CD14-positive monocyte (primary cell): ENCODE data around the gene PPP1CB. TPM values are rescaled to one million over a fixed set of nuclear protein-coding genes. Genes with fewer than 3 reads are reported as not detected.

Source experiments
- DNase-seq, 3 donors: peaks; one replicate each; pipeline ENCODE4 v3.0.0-alpha.2; 2011 to 2022
- H2AFZ ChIP-seq: 2 replicates; pipeline ENCODE4 v1.6.0; 2012; ENCODE audit warnings: mild to moderate bottlenecking, low read depth, low read length, inconsistent platforms; ENCODE audit not compliant: insufficient read depth, poor library complexity, severe bottlenecking
- H3K27ac ChIP-seq, 2 donors: 1 replicate in 1 of 2; 2 replicates in 1 of 2; pipeline ENCODE4 v1.5.1; 2012 to 2013; ENCODE audit warnings: low read length in 2 of 2, control low read depth in 1 of 2, inconsistent platforms in 1 of 2, low read depth in 1 of 2, mild to moderate bottlenecking in 1 of 2
- H3K27me3 ChIP-seq, 2 donors: one replicate each; pipeline versions ENCODE4 v1.6.0 to v1.6.1; 2011 to 2013; ENCODE audit warnings: low read length in 2 of 2; ENCODE audit not compliant: control insufficient read depth in 2 of 2, insufficient read depth in 2 of 2
- H3K36me3 ChIP-seq, 2 donors: replicated peaks in 1 of 2; 1 replicate in 1 of 2; 2 replicates in 1 of 2; pipeline versions ENCODE4 v1.5.1 to v1.6.1; 2012 to 2013; ENCODE audit warnings: low read length in 2 of 2, control low read depth in 1 of 2, inconsistent platforms in 1 of 2, mild to moderate bottlenecking in 1 of 2; ENCODE audit not compliant: insufficient read depth in 2 of 2, control insufficient read depth in 1 of 2
- H3K4me1 ChIP-seq, 2 donors: 1 replicate in 1 of 2; 2 replicates in 1 of 2; pipeline versions ENCODE4 v1.5.1 to v1.6.1; 2012 to 2013; ENCODE audit warnings: low read length in 2 of 2, control low read depth in 1 of 2, inconsistent platforms in 1 of 2, mild to moderate bottlenecking in 1 of 2, moderate library complexity in 1 of 2; ENCODE audit not compliant: insufficient read depth in 2 of 2, control insufficient read depth in 1 of 2
- H3K4me2 ChIP-seq: replicated peaks from 2 replicates; pipeline ENCODE3; 2012; ENCODE audit warnings: low read length, moderate library complexity, mild to moderate bottlenecking; ENCODE audit not compliant: poor library complexity, severe bottlenecking; ENCODE audit errors: extremely low read depth
- H3K4me3 ChIP-seq, 3 experiments: fragments of 200-600 bp in 1 of 3; sonication (generic) in 1 of 3; replicated peaks in 1 of 3; 1 replicate in 2 of 3; 2 replicates in 1 of 3; pipeline ENCODE4 v1.5.1; 2011 to 2013; ENCODE audit warnings: low read length in 3 of 3, mild to moderate bottlenecking in 3 of 3, control low read depth in 2 of 3, low read depth in 2 of 3, inconsistent platforms in 1 of 3, moderate library complexity in 1 of 3
- H3K79me2 ChIP-seq: 2 replicates; pipeline ENCODE4 v1.6.0; 2012; ENCODE audit warnings: mild to moderate bottlenecking, control low read depth, inconsistent platforms, low read length, moderate library complexity; ENCODE audit not compliant: insufficient read depth
- H3K9ac ChIP-seq: 2 replicates; pipeline ENCODE4 v1.6.0; 2017; ENCODE audit warnings: low read length, mild to moderate bottlenecking; ENCODE audit not compliant: insufficient read depth, poor library complexity, severe bottlenecking
- H3K9me3 ChIP-seq, 2 donors: replicated peaks in 1 of 2; 1 replicate in 1 of 2; 2 replicates in 1 of 2; pipeline versions ENCODE4 v1.5.1 to v1.6.1; 2012 to 2013; ENCODE audit warnings: low read length in 2 of 2, control low read depth in 1 of 2; ENCODE audit not compliant: control insufficient read depth in 1 of 2, insufficient read depth in 1 of 2
- H4K20me1 ChIP-seq: 2 replicates; pipeline ENCODE4 v1.6.0; 2012; ENCODE audit warnings: mild to moderate bottlenecking, low read length, control low read depth, moderate library complexity; ENCODE audit not compliant: insufficient read depth
- H3K27ac Mint-ChIP-seq, 7 donors: one replicate each; pipeline ENCODE4 v1.8.0; 2020; ENCODE audit warnings: mild to moderate bottlenecking in 7 of 7, mixed read lengths in 7 of 7, moderate library complexity in 6 of 7, inconsistent platforms in 2 of 7
- H3K27me3 Mint-ChIP-seq, 3 donors: one replicate each; pipeline ENCODE4 v1.8.0; 2021 to 2022; ENCODE audit warnings: low read depth in 3 of 3, mild to moderate bottlenecking in 3 of 3, mixed read lengths in 3 of 3, moderate library complexity in 3 of 3, inconsistent platforms in 1 of 3
- H3K36me3 Mint-ChIP-seq, 2 donors: one replicate each; pipeline ENCODE4 v1.8.0; 2020; ENCODE audit warnings: mixed read lengths in 2 of 2, inconsistent platforms in 1 of 2, mild to moderate bottlenecking in 1 of 2
- H3K4me1 Mint-ChIP-seq: one replicate; pipeline ENCODE4 v1.8.0; 2020; ENCODE audit warnings: mild to moderate bottlenecking, mixed read lengths
- H3K4me3 Mint-ChIP-seq, 2 donors: one replicate each; pipeline ENCODE4 v1.8.0; 2020; ENCODE audit warnings: mild to moderate bottlenecking in 2 of 2, mixed read lengths in 2 of 2, moderate library complexity in 1 of 2
- H3K9me3 Mint-ChIP-seq, 7 donors: one replicate each; pipeline ENCODE4 v1.8.0; 2020 to 2022; ENCODE audit warnings: mixed read lengths in 7 of 7, mild to moderate bottlenecking in 6 of 7, moderate library complexity in 6 of 7, inconsistent platforms in 2 of 7
- CTCF ChIP-seq: fragments of 200-600 bp; IDR thresholded peaks from one replicate; pipeline ENCODE4 v1.8.0; 2022; ENCODE audit warnings: antibody characterized with exemption, mild to moderate bottlenecking
- WGBS: methylation state at CpG from one replicate; pipeline ENCODE4 v1.1.5; 2013; ENCODE audit warnings: missing lambda C conversion rate; ENCODE audit not compliant: insufficient coverage; 5-methylcytosine and 5-hydroxymethylcytosine counted together
- intact Hi-C, 2 donors: fragments of 100-400 bp; cut with micrococcal nuclease; formaldehyde crosslinking; loops; one replicate each; pipeline versions ENCODE4 v1.15.0 to v1.15.1; 2023
- polyA plus RNA-seq, 3 donors: library from polyadenylated mRNA; depleted of rRNA in 1 of 3; unstranded in 2 of 3; stranded (reverse) in 1 of 3; fragments of 300-500 nt in 2 of 3; fragments of >200 nt in 1 of 3; fragmentation: Illumina TruSeq in 2 of 3; gene quantifications; 1 replicate in 2 of 3; 2 replicates in 1 of 3; pipeline ENCODE4 v1.2.3, GENCODE V29; 2012 to 2021

The PPP1CB gene
- polyA plus RNA-seq, 3 donors: 25.3 to 142 (median 69.4) TPM

GRCh38 chr2:28713577-28714298 lies 37.9 kb upstream of the PPP1CB start:
- no peak for TF ChIP-seq CTCF
- peak overlapping the region in 1 of 2 donors; percentile 12 for H3K4me3 Mint-ChIP-seq
- peaks cover 0 to 7% (median 0%) of the 10 kb centered on the region in 7 donors for H3K9me3 Mint-ChIP-seq
- no peaks in the 10 kb centered on the region for H3K79me2 ChIP-seq
- no peak overlapping the region for H3K9ac ChIP-seq
- H2AFZ ChIP-seq: no peak overlapping the region
- peak overlapping the region; percentile 63 to 83 for H3K27ac ChIP-seq
- H4K20me1 ChIP-seq: no peaks in the 10 kb centered on the region
- peaks cover 0 to 3% (median 1%) of the 10 kb centered on the region in 3 donors for H3K27me3 Mint-ChIP-seq
- intact Hi-C loops: no loop called here
- no peaks in the 10 kb centered on the region for H3K9me3 ChIP-seq
- whole genome bisulfite sequencing: no CpG with 5 or more reads among the region's 8 CpGs
- H3K36me3 ChIP-seq: no peaks in the 10 kb centered on the region
- peaks cover 52% of the 10 kb centered on the region for H3K4me1 Mint-ChIP-seq
- H3K4me2 ChIP-seq: no peak overlapping the region
- H3K36me3 Mint-ChIP-seq: peaks cover 0 to 2% of the 10 kb centered on the region in 2 donors
- no peaks in the 10 kb centered on the region for H3K27me3 ChIP-seq
- H3K27ac Mint-ChIP-seq: peak overlapping the region; percentile 90 to 100 (median 96)
- no peak overlapping the region for H3K4me3 ChIP-seq
- peak; percentile 80 to 91 (median 86) for DNase-seq
- peaks cover 53 to 60% of the 10 kb centered on the region in 2 donors for H3K4me1 ChIP-seq

GRCh38 chr2:28716265-28716865 lies 35.3 kb upstream of the PPP1CB start:
- H3K9ac ChIP-seq: peak overlapping the region; percentile 75
- H3K9me3 ChIP-seq: no peaks in the 10 kb centered on the region
- no CpG with 5 or more reads among the region's 4 CpGs for WGBS
- TF ChIP-seq CTCF: no peak
- H3K4me3 ChIP-seq: peak overlapping the region in 1 of 3 experiments; percentile 50
- H3K27ac ChIP-seq: peak overlapping the region; percentile 95 to 99
- peak; percentile 97 to 99 (median 98) for DNase-seq
- Mint-ChIP-seq H3K27me3 (peaks cover 0 to 4% (median 1%) of the 10 kb centered on the region in 3 donors), H3K27ac (peak overlapping the region; percentile 99 to 100 (median 99)), H3K36me3 (peaks cover 0 to 2% of the 10 kb centered on the region in 2 donors), H3K4me3 (peak overlapping the region in 1 of 2 donors; percentile 75), H3K9me3 (peaks cover 0 to 7% (median 0%) of the 10 kb centered on the region in 7 donors), H3K4me1 (peaks cover 49% of the 10 kb centered on the region)
- H3K79me2 ChIP-seq: no peaks in the 10 kb centered on the region
- H2AFZ ChIP-seq: no peak overlapping the region
- no peaks in the 10 kb centered on the region for H4K20me1 ChIP-seq
- H3K36me3 ChIP-seq: no peaks in the 10 kb centered on the region
- peak overlapping the region; percentile 35 for H3K4me2 ChIP-seq
- no peaks in the 10 kb centered on the region for H3K27me3 ChIP-seq
- intact Hi-C loops: loop anchor here (2.0 to 5.0 kb wide), 3 partner anchors 34 to 122 kb away; partner anchors contain the start of gene PPP1CB (in 2 of the 2)
- peaks cover 53 to 54% of the 10 kb centered on the region in 2 donors for H3K4me1 ChIP-seq
